IPS DF 4.7 (cell line): ENCODE results near the gene CXCL6.

Experiments
- DNase-seq: peaks from one replicate; pipeline ENCODE4 v3.0.0-alpha.2; 2013; ENCODE audit warnings: low spot score; ENCODE audit errors: extremely low read depth

Gene CXCL6

DNA sequence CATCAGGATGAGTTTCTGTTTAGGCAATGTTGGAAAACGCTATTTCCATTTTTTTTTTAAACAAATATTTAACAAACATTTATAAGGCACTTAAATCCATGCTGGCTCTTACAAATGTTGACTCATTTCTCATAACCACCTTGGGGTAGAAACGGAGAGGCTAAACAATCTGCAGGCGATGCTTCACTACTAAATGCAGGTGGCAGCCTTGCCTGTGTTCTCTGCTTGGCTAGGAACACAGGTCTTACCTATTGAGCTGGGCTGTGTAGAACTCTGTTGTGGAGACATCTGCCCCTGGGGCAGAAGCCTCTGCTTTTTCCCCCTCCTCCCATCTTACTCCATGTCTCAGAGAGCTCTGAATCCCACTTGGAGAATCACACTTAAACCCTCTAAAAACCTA is 31.3 kb downstream of the CXCL6 start:
- DNase-seq: no peak

DNA sequence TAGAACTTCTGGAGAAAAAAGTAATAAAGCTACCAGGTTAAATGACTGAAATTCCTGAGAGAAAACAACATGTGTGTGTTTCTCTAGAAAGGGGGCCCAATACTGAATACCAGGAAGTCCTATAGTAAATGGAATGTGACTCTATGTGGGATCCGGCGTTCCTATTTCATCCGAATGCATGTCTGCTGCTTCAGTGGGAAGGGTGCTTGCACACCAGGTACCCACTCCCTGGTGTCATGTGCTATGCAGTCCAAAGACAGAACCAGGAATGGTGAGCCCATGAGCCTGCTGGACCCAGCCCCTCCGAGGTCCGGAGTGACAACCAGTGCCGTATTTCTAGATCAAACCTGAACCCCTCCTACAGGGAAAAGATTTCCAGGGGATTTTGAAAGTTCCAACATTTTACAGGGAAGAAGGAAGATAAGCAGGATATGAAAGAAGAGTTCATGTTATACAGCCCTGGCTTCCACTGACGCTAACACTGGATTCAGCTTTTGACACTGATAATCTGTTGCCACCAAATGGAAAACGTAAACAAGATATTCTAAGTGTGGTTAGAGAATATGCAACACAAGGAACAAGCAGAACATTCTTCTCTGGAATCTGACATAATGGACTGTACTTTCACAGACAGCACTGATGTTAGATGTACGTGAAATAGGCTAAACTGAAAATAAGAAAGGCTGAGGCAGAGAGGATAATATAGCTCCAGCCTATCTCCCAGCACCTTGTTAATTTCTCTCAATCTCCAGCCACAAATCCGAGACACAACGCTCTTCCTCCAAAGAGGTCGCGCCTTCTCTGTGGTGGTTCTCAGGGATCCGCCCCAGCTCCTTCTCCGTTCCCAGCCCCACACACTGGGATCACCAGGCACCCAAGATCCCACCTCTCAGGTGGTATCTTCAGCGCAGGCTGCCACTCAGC is 32.0 kb downstream of the CXCL6 start:
- DNase-seq: no peak

DNA sequence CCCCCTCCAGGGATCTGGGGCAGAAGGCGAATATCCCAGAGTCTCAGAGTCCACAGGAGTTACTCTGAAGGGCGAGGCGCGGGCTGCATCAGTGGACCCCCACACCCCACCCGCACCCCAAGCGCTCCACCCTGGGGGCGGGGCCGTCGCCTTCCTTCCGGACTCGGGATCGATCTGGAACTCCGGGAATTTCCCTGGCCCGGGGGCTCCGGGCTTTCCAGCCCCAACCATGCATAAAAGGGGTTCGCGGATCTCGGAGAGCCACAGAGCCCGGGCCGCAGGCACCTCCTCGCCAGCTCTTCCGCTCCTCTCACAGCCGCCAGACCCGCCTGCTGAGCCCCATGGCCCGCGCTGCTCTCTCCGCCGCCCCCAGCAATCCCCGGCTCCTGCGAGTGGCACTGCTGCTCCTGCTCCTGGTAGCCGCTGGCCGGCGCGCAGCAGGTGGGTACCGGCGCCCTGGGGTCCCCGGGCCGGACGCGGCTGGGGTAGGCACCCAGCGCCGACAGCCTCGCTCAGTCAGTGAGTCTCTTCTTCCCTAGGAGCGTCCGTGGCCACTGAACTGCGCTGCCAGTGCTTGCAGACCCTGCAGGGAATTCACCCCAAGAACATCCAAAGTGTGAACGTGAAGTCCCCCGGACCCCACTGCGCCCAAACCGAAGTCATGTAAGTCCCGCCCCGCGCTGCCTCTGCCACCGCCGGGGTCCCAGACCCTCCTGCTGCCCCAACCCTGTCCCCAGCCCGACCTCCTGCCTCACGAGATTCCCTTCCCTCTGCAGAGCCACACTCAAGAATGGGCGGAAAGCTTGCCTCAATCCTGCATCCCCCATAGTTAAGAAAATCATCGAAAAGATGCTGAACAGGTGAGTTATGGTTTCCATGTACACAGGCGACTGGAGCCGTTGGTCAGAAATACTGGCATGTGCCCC is 32.9 kb downstream of the CXCL6 start, which contains the start of gene CXCL1:
TSS of gene CXCL1 (plus strand) at position 264 of the 926 bp plus-strand sequence. CDS start at position 342, 78 bp downstream.
- no peak for DNase-seq

DNA sequence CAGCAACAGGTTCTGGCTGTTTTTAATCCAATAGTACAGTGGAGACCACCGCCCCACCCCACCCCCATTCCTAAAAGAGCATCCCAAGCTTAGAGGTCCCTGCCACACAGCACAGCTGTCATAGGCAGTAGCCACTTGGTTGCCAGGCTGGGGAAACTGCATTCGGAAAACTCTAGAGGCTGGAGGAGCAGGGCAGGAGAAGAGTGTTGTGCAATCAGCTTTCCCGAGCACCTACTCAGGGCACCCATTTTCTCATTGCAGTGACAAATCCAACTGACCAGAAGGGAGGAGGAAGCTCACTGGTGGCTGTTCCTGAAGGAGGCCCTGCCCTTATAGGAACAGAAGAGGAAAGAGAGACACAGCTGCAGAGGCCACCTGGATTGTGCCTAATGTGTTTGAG is 33.8 kb downstream of the CXCL6 start:
- DNase-seq: no peak

GRCh38 chr4:73870768-73871167 is 34.3 kb downstream of the CXCL6 start:
- DNase-seq: no peak

GRCh38 chr4:73871511-73872310 is 35.2 kb downstream of the CXCL6 start:
- no peak for DNase-seq

DNA sequence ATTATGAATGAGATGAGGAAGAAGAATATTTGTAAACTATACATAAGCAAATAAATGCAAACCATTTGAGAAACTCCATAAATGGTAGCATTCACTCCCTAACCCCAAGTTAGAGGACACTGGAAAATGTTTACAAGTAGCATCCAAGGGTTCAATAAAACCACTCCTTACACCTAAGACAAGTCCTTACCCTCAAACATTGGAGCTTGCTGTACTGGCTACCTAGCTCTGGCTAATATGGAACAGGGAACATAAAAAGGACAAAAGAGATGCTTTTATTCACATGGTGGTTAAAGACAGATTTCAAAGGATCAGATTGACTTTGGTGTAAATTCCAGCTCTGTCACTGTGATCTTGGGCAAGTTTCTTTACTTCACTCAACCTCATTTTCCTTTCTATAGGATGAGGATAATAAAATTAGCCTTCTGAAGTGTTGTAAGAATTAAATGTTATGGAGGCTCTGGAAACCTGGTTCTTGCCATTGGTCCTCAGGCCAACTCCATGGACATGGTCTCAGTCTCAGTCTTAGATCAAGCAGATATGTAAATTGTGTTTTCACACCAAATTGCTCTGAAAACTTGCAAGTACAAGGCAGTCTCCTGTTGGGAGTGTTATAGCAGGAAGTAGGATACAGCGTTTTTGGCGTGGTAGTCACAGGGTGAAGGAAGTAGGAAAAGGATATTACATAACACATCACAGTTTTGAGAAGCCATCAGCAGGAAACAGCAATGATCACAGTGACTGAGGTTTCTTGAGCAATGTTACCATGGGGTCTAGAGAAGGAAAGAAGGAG is 36.0 kb downstream of the CXCL6 start:
- DNase-seq: no peak

DNA sequence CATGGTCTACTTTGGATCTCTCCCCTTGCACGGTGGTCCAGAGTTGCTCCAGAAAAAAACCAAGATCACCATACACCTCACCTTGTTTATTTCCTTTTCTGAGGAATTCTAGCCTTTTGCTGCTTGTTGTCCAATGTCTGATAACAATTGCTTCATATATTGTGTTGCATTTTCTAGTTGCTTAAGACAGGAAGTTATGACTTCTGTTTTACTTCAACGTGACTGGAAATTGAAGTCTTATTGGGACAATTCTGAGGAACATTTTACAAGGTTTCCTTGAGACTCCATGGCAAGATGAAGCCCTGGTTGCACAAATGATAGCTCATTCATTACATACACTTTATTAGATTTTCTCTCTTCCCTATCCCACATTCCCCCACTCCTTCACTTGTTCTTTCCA is 37.9 kb downstream of the CXCL6 start:
- no peak for DNase-seq

DNA sequence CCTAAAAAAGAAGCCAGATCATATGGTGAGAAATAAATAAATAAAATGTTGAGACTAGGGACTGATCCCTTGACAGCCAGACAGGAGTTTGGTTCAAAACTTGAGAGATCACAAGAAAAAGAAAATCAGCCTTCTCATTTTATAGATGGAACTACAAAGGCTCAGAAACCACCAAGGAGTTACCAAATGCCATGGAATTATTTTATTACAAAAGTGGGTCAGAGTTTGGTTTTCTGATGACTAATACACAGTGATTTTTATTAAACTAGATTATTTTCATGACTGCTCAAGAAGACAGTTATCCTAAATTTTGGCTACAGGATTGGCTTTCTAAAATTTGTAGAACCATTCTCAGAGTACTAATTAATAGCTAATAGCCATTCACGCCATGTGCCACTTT is 38.9 kb downstream of the CXCL6 start:
- DNase-seq: no peak

DNA sequence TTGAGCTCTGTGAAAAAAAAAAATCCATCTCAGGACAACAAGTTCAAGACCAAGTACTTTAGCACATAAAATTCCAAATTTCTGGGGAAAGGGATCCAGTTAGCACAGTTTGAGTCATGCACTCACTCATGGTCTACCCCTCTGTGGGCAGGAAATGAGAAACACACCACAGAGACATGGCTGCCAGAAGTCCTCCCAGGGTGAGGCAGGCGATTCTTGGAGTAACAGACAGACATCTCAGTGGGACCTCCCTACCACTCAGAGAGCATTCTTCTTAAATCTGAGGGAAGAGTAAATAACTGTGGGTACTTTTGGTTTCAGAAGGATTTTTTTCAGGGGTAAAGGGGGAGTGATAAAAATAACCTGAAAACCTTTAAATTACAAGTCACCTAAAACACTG is 46.8 kb downstream of the CXCL6 start:
- DNase-seq: no peak

GRCh38 chr4:73885574-73886267 is 49.2 kb downstream of the CXCL6 start:
- DNase-seq: no peak
